ENCODE results near the gene ZBTB20.

Gene ZBTB20

DNA sequence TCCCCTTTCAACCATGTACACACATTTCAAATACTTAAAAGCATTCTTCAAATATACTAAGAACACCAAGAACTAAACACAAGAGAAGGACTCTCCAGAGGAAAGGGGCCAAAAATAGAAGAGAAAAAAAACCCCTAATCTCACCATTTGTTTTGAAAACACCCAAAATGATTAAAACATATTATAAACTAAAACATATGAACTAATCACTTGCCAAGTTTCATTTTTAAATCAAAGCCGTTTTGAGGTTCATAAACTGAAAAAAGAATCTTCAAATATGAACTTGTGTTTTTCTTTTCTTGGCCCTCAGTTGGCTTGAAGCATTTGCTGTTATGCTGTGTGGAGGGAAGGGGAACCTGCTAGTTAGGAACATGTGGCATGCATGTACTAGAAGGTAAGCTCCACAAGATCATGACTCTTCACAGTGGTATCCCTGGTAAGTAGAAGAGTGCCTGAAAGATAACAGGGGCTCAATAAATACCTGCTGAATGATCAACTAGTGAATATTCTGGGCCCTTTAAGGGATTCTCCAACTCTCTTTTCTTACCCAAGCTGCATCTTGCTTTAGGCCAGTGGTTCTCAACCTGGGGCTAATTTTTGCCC lies 628.8 kb downstream of the ZBTB20 start:
- DNase-seq (ENCODE audit: low read depth): no peak

DNA sequence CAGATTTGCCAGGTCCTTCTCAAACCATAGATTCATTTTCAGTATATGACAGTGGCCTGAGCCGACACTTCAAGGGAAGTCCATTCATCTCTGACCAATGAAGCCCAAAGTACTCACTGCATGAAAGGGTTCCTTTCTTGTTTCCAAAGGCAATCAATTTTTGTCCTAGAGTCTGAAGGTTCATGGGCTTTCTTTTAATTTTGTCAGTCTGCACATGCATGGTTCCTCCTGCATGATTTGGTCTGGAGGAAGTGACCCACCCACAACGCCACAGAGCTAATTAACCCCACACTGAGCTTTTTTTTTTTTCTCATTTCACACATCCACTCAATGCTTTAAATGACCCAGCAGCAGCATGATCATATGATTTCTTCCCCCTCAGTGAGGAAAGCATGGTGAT lies 636.9 kb downstream of the ZBTB20 start:
- no peak for DNase-seq (ENCODE audit: low read depth)

DNA sequence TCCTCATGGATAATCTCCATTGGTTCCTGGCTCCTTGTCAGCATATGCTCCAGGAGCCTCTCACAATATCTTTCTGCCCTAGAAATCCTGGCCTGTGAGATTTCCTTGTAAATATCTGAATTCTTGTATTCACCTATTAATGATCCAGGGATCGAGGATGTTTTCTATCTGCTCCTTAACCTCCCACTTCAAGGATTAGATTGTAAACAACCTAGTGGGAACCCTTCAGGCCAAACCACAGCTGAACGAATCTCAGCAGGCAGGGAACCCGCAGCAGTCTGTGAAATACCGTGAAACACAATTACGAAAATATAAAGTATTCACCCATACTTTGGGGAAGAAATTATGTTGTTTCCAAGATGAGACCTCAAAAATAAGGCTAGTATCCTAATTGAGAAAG lies 637.3 kb downstream of the ZBTB20 start:
- DNase-seq (ENCODE audit: low read depth): no peak

DNA sequence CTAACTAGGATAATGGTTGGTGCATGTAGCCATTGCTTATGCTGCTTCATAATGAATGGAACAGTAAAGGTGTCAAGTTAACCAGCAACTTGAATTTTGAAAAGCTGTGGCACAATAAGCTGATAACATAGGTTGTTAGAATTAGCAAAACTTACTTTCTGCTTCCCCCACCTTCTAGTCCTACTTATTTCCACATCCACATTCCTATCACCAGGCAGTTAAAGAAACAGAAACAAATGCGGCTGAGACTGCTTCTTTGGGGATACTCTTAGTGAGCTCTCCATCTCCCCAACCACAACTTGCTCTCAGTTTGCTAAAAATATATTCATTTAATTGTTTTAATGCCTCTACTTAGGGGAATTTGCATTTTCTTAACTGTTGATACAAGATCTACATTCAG lies 638.1 kb downstream of the ZBTB20 start:
- DNase-seq (ENCODE audit: low read depth): no peak

DNA sequence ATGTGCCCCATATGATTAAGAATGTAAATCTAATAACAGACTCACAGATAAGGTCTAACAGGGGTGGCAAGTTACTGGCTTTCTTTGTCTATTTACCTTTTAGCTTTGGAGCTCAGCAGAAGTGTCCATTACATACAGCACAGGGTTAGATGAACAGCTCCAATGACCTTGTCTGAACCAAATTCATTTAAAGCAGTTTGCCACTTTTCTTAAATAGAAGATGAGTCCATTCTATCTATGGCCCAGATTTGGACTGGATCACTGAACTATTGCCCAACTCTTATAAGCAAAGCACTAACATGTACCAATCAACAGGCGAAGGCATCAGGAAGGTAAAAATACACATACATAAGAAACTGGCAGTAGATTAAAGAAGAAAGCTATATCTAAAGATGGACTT lies 638.9 kb downstream of the ZBTB20 start:
- no peak for DNase-seq (ENCODE audit: low read depth)

DNA sequence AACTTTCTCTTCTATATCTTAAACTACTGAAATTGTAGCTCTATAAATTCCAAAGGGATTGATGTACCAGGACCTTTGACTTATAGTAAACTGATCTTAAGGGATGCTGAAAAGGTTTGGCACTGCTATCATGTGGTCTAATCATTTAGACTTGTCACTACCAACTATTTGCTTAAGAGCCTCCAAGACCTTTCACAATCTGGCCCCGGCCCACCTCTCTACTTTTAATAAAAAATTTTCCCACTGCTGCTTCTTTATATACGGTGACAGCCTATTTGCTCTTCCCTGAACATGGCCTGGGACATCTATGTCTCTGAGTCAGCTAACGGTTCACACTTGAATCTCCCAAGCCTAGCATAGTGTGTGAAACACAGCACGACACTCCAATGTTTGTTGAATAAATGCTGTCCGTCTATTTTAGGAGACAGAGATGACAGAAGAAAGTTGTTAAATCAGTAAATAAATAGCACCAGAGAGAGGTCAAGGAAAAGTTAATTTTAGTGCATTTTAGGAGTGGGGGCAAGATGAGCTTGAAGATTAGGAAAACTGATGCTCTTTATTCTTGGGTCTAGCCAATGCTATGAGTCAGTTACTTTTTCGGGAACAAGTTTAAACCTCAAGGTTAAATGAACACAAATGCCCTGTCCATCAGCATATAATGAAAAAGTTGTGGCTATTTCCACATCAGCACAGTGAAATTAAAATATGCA lies 640.3 kb downstream of the ZBTB20 start:
- no peak for DNase-seq (ENCODE audit: low read depth)

DNA sequence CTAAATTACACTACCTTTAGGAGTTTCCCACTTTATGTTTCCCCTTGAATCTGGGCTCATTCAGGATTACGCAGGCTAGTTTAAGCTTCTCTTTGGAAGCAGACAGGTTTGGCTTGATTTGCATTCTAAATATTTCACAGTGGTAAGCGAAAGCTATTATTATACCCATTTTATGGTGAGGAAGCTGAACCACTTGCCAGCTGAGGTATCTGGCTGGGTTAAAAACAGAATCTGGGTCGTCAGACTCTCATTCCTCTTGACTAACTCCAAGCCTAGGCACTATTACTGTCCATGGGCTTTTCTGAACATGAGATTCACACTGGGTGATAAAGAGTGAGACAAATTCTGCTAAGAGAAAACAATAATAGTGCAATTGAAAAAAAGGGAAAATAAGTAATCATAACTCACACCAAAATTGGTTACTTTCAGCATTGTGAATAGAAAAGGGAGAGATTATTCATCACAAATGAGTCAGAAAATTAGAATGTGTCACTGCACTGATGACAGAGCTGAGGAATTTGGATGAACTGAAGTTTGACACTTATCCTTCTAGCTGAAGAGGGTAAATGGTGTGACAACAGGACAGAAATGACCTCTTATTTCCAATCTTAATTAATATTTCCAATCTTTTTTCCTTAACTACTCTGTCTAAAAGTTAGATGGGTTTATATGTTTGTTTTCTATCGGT lies 642.0 kb downstream of the ZBTB20 start:
- DNase-seq (ENCODE audit: low read depth): no peak

DNA sequence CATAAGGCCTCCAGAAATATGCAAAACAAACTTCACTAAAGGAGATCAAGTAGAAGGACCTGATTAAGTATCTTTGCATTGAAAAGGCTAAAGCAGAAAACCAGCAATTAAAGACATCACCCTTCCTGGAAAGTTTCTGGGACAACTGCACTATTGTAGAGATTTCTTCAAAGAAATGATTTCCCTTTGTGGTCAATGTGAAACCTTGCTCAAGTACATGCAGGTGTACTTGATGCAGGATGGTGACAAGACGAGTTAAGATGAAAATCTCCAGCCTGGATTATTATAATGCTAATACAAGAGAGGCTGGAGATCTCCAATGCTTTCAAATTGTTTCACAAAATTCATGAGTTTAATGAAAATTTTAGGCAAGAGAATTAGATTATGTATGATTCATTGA lies 644.9 kb downstream of the ZBTB20 start:
- no peak for DNase-seq (ENCODE audit: low read depth)

DNA sequence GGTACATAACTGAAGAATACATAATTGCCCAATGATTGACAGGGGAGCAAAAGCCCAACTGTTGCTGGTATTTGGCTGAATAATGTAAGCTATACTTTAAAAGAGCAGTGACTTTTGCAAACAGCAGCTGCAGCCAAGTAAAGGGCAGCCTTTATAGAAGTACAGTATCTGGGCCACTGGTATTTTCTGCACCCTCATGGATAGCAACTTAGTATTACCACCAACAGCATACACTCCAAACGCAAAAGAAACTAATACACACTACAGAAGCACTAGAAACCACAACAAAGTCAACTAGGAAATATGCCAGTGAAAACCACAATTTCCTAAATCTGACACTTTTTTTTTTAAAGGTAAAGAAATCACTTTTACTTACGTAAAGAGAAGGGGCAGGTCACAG lies 647.1 kb downstream of the ZBTB20 start:
- DNase-seq (ENCODE audit: low read depth): no peak

DNA sequence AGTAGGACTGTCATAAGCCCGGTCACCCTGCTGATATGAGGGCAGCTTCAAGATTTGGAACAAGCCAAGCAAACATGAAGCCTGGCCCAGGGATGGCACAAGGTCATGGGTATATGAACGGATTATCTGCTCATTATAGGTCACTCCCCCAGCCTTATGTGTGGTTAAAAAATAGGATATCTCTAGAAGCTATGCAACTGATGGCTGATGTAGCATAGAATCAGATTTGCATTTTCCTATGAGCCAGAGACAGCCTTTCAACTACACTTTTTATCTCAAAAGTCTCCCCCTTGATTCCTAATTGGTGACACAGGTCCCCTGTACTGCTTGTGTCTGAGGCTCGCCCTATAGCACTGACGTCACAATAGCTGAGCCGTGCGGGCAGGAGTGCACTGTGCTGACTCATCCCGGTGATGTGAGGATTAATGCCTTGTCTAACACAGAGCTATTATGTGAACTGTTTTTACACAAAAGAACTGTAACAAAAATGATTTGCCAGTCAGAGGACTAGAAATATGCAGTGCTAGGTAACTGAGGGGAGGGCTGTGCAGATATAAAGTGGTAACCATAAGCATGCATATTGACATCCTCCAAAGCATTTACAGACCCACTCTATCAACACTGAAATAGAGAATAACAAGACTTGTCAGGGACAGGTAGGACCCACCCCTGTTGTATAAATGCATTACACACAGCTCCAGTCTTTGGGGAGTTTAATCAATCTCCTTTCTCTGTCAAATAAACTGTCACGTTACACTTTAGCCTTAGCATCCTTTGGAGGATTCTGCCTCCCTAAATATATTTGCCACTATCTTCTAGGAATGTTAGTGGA lies 648.3 kb downstream of the ZBTB20 start:
- no peak for DNase-seq (ENCODE audit: low read depth)

DNA sequence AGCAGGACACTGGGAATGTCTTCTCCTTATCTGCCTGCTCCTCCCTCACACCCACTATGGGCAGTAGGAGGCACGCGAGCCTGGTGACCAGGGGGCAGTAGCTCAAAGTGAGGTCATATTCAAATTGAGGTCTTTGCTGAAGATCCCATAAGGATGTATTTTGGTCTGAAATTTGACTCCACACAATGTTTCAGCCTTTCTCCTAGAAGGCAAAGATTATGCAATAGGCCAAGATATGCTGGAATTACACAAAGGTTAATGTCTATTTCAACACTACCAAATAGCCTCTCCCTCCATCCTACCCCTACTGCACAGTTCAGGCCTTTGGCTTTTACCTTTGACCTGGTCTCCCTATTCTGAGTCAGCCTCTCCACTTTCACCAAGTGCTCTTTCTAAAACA lies 650.2 kb downstream of the ZBTB20 start:
- no peak for DNase-seq (ENCODE audit: low read depth)

DNA sequence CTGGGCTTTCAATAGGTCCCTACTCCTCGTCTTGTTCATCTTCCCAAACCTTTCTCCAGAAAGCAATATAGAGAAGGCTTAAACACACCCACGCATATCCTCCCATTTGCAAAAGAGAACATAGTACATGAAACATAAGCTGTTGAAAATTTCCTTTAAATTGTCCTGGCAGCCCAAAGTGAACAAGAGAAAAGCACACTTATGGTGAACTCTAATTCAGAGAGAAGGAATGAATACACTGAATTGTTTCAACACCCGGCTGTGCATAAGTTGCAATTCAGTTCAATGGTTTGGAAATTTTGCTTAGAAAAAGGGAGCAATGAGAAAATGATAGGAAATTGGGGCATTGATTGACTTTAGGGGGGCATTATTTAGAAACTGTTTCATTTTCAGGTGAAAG lies 650.6 kb downstream of the ZBTB20 start:
- DNase-seq (ENCODE audit: low read depth): no peak

DNA sequence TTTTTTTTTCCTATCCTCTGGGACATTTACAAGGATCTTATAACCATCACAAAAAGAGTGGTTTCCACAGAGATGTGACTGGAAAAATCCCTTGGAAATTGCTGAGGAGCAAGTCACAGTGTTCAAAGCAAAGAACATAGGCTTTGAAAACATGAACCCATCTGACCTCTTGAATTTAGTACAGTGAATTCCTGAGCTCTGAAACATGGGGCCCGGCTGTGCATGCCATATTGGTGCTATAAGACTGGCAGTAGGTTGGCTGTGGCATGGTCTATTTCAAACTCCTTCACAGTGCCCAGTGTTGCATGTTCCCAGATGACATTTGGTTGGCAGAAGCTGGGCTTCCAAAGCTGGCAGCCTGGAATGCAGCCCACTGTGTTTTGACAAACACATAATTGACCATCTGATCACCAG lies 651.1 kb downstream of the ZBTB20 start:
- DNase-seq (ENCODE audit: low read depth): no peak

DNA sequence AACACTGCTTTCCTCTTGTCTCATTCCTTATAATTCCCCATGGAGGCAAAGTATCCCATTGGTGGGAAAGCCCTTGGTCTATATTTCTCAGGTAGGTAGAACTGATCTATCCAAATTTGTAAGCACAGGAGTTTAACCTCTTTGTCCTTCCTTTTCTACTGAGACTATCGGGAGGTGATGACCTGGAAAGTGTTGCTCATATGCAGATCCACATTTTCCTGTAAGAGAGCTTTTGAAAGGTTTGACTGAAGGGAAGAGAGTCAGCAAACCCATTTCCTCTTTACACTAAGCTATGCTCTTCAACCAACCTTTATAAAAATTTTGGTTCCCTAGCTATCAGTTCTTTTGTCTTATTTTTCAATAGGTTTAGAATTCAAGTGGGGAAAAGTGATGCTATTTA lies 652.6 kb downstream of the ZBTB20 start:
- no peak for DNase-seq (ENCODE audit: low read depth)

DNA sequence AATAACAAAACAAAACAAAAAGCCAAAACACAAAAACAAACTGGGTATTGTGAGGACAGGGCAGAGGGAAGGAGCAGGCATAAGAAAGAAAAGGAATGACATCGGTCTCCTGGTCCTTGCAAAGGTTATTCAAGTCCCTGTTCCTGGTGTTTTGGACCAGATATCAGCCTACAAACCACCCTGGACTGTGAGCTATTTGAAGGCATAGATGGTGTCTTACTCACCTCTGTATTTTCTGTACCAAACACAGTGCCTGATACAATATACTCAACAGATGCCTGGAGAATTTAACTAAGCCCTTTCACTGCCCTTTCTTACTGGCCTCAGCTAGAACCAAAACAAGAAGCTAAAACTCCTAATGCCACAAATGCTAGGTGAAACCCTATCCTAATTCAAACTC lies 656.3 kb downstream of the ZBTB20 start:
- DNase-seq (ENCODE audit: low read depth): no peak

DNA sequence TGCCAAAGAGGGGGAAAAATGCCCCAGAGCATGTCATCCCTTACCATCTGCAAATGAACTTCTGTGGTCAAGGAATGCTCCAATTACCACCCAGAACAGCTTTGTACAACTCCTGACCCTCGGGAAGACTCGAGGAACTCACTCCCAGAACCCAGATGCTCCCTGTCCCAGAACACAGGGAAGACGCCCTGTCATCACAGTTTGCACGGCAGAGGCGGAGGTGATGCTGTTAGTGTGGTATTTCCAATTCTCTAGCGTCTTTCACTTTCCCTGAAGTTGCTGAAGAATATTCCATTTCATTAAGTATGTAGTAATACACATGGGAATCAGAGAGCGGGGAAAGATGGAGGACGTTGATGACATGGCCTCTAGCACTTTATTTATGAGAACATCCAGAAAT lies 659.6 kb downstream of the ZBTB20 start:
- no peak for DNase-seq (ENCODE audit: low read depth)

DNA sequence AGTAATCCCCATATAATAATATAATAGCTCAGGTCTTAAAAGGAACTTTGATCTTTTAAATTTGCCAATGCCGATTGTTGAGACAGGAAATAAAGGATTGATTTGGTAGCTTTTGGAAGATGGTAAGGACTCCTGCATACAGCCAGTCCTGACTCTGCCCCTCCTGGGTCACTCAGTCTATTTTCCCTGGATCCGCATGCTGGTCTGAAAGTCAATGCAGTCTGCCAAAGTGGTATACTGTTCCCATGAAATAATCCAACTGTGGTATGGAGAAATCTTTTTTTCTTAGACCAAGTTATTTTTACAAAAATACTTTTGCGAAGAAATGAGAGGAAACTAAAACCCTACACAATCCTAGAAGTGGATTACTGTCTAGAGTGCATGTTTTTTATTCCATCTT lies 662.2 kb downstream of the ZBTB20 start:
- DNase-seq (ENCODE audit: low read depth): no peak

DNA sequence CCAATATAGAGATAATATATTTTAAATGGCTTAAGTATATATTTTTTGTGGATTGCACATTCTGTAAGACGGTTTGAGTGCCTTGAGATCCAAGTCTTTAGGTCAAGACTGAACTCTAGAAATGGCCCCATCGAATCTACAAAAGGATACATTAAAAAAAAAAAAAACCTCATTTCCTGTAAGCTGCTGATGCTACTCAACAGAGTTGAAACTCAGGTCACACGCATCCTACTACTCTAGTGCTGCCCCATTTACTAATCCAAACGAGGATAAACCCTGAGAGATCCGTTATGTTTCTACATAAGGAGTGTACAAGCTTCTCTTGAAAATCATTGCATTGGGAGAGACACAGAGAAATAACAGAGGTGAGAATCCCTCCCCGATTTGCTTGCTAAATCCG lies 666.0 kb downstream of the ZBTB20 start:
- no peak for DNase-seq (ENCODE audit: low read depth)

DNA sequence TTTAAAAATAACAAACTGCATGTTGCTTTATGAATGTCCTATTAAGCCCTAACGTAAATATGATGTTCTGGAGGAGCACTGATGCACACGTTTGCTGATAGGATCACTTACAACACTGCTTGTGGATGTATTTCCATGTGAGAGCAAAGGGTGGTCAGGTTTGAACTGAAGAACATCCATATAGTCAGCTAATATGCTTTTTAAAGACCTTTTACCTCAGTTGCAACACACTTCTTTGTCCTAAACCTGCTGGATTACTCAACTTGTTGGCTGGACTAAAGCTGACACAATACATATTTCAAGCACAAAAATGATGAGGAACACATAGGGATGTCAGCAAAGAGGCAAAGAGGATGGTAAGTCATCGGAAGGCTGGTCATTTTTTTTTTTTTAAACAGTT lies 666.6 kb downstream of the ZBTB20 start:
- DNase-seq (ENCODE audit: low read depth): no peak

DNA sequence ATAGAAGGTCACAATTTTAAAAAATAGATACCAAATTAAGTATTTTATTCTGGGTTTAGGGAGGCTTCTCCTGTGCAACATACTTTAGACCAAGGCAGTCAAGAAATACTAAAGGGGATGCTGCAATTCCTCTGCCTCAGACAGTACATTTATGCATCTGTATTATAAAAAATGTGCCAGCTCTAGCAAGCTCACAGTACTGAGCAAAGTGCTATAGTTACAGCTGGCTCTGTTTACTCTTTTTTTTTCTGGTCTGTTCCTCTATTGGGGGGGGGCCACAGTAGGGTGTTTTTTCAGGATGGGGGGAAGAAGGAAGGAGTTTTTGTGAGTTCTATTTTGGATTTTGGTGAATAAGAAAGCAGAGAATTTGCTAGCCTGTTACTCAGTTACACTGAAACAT lies 668.3 kb downstream of the ZBTB20 start:
- DNase-seq (ENCODE audit: low read depth): no peak

DNA sequence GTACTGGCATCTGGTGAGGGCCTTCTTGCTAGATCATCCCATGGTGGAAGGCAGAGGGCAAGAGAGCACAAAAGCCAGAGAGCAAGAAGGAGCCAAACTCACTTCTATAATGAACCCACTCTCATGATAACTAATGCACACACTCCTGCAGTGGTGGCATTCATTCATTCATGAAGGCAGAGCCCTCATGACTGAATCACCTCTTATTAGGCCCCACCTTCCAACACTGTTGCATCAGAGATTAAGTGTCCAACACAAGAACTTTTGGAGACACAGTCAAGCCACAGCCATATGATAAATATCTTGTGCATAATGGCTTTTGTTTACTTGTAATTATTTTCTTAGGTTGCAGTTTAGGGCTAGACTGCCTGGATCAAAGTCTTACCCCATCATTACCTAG lies 670.6 kb downstream of the ZBTB20 start:
- DNase-seq (ENCODE audit: low read depth): no peak

DNA sequence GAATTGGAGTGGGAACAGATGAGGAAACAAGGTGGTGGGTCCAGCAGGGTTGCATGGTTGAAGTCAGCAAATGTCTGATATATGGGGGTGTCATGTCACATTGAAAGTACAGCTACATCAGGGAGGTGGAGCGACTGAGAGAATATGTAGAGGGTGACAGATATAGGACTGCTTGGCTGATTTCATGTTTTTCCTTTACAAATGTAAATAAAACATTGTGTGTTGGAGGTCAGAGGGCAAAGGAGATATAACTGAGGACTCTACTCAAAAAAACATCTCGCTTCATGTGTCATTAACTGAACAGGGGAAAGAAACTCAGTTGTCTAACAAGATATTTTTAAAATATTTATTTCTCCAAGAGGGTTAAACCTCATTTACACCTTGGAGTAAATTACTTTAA lies 675.6 kb downstream of the ZBTB20 start:
- DNase-seq (ENCODE audit: low read depth): no peak

DNA sequence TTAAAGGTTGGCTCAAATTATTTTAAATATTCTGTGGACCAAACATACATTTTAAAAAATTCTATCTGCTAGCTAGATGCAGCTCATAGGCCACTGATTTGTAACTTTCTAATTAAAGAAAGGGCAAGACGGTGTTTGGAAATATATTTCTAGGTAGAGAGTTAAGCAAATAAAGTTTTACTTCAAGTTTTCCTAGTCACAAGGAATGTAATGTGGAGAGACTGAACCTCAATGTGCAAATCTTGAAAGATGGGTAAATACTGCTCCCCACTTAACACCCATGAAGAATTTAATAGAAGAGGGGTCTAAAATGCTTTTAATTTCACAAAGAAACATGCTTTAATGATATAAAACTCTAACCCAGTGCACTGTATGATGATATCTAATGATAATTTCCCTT lies 678.0 kb downstream of the ZBTB20 start:
- DNase-seq (ENCODE audit: low read depth): no peak
